Measurements from ENCODE around the gene CCDC40.

Gene CCDC40

DNA sequence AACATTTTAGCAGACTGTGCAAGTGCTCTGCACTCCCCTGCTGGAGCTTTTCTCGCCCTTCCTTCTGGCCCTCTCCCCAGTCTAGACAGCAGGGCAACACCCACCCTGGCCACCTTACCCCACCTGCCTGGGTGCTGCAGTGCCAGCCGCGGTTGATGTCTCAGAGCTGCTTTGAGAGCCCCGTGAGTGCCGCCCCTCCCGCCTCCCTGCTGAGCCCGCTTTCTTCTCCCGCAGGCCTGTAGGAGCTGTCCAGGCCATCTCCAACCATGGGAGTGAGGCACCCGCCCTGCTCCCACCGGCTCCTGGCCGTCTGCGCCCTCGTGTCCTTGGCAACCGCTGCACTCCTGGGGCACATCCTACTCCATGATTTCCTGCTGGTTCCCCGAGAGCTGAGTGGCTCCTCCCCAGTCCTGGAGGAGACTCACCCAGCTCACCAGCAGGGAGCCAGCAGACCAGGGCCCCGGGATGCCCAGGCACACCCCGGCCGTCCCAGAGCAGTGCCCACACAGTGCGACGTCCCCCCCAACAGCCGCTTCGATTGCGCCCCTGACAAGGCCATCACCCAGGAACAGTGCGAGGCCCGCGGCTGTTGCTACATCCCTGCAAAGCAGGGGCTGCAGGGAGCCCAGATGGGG is 68.0 kb downstream of the CCDC40 start:
- DNase-seq = no peak

DNA sequence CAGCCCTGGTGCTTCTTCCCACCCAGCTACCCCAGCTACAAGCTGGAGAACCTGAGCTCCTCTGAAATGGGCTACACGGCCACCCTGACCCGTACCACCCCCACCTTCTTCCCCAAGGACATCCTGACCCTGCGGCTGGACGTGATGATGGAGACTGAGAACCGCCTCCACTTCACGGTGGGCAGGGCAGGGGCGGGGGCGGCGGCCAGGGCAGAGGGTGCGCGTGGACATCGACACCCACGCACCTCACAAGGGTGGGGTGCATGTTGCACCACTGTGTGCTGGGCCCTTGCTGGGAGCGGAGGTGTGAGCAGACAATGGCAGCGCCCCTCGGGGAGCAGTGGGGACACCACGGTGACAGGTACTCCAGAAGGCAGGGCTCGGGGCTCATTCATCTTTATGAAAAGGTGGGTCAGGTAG is 68.5 kb downstream of the CCDC40 start:
- no peak for DNase-seq

DNA sequence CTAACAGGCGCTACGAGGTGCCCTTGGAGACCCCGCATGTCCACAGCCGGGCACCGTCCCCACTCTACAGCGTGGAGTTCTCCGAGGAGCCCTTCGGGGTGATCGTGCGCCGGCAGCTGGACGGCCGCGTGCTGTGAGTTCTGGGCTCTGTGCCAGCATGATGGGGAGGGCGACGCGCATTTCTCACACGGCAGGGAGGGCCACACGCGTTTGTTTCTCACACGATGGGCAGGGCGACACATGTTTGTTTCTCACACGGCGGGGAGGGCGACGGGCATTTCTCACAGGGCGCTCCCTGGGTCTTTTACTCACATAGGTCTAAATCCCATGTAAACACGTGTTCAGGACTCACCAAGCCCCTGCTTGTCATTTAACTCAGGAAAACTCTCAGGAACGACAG is 69.3 kb downstream of the CCDC40 start:
- DNase-seq = no peak

DNA sequence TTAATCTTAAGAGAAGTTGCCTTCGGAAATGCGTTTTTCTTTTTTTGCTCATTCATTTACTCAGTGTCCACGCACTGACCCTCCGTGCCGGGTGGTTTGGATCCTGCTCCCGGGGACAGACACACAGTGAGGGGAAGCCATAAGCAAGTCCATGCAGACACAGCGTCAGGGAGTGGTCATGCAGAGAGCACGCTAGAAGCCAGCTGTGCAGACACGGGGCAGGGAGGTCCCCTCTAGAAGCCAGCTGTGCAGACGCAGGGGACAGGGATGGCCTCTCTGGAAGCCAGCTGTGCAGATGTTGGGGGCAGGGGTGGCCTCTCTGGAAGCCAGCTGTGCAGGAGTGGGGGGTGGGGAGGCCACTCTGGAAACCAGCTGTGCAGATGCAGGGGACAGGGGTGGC is 69.7 kb downstream of the CCDC40 start:
- no peak for DNase-seq

DNA sequence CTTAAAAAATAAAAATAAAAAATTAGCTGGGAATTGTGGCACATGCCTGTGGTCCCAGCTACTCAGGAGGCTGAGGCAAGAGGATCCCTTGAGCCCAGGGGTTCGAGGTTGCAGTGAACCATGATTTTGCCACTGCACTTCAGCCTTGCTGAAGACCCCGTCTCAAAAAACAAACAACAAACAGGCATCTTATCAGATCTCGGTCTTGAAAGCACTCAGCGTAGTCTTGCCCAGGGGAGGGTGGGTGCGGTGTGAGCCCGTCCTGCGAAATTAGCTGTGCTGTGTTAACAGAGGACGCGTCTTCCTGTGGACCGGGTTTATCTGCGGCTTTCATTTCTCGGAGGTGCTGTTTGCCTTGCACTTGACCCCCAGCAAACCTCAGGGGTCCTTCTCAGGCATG is 70.3 kb downstream of the CCDC40 start:
- DNase-seq = no peak

DNA sequence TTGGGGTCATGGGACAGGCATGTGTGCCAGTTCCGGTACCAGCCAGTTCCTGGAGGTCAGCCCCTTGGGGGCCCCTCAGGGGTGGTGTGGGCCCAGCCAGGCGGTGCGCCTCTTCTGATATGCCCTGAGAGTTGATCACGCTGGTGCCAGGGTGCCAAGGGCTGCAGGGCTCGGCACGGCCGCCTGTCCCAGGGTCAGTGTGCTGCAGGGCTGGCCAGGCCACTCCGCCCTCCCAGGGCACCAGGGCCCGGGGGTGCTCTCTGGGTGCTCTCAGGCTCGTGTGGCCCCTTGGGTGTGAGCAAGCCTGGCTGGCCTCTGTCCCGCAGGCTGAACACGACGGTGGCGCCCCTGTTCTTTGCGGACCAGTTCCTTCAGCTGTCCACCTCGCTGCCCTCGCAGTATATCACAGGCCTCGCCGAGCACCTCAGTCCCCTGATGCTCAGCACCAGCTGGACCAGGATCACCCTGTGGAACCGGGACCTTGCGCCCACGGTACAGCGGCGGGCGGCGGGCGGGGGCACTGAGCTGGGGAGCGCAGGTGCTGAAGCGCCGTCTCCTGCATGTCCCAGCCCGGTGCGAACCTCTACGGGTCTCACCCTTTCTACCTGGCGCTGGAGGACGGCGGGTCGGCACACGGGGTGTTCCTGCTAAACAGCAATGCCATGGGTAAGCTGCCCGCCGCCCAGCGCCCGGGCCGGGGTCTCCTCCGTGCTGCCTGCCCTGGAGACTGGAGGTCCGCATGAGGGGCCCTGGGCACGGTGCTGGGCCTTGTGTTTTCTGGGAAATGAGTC is 71.0 kb downstream of the CCDC40 start:
- no peak for DNase-seq

DNA sequence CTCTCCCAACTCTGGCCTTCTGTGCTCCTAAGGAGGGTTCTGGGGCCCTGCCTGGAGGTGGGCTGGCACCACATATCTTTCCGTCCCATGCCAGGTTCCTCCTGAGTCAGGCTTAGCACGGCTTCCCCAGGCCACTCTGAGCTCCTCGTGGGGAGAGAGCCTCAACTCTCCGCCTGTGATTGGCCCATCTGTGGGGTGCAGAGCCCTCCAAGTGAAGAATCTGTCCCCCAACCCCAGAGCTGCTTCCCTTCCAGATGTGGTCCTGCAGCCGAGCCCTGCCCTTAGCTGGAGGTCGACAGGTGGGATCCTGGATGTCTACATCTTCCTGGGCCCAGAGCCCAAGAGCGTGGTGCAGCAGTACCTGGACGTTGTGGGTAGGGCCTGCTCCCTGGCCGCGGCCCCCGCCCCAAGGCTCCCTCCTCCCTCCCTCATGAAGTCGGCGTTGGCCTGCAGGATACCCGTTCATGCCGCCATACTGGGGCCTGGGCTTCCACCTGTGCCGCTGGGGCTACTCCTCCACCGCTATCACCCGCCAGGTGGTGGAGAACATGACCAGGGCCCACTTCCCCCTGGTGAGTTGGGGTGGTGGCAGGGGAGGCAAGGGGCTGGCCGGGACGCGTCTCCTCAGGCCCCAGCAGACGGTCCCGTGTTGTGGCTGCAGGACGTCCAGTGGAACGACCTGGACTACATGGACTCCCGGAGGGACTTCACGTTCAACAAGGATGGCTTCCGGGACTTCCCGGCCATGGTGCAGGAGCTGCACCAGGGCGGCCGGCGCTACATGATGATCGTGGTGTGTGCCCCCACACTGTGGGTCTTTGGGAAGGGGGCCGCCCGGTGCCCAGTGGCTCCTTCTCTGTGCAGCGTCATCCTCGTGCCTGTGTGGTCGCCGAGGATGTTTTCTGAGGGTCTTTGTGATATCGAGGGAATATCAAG is 71.9 kb downstream of the CCDC40 start:
- DNase-seq = no peak

DNA sequence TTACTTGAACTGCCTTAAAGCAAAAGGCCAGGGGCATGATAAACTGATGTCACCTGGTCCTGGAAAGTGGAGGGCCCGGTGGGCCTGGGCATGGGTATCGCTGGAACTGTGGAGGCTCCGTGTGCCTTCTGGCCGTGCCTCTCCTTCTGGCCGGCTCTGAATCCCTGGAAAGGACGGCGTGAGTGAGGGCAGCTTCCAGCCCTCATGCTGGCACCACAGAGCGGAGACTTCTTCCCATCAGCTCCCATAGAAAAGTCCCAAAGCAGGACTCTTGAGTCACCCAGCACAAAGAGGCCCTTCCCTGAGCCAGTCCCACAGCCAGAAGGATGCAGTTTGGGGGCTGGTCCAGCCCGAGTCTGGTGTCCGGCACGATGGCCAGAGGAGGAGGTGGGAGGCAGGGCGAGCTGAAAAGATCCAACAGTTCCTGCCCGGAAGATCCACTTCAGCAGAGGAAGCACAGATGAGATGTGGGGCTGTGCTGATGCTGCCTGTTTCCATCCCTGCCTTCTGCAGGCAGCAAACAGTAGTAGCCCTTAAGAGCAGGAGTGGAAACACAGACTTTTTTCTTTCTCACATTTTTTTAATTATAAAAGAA is 72.7 kb downstream of the CCDC40 start:
- DNase-seq = no peak

DNA sequence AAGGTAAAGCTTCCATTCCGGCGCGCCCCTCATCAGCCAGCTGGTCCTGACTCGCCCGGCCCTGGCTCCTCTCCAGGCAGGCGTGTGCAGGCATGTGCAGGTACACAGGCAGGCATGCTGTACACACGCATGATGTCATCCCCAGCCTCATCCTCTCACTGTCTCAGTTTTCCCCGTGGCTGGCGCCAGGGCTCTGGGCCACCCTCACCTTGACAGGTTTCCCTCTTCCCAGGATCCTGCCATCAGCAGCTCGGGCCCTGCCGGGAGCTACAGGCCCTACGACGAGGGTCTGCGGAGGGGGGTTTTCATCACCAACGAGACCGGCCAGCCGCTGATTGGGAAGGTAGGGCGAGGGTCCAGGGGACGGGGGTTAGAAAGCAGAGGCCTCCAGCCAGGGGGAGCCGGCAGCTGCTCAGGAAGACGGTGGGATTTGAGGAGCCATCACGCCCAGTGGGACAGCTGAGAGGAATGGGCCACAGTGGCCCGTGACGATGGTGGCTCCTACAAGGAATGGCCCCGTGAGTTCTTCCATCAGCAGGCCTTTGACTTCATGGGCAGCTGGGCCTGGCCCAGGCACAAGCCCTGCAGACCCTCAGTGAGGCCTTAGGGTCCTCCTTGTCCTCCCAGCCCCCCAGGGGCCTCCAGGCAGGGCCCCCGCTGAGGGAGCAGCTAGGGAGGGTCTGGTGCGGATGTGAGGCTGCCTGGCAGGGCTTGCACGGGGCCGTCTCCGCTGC is 73.4 kb downstream of the CCDC40 start:
- no peak for DNase-seq

DNA sequence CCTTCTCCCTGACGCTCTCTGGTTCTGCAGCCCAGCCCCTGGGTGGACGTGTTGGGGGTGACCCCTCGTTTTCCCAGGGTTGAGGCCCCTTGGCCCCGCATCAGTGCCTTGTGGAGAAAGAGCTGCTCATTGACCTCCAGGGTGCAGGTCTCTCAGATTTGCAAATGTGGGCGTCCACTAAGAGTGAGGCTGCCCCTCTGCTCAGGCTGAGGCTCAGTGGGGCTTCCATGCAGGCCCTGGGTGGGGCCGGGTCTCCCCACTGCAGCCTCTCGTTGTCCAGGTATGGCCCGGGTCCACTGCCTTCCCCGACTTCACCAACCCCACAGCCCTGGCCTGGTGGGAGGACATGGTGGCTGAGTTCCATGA is 74.0 kb downstream of the CCDC40 start:
- no peak for DNase-seq

DNA sequence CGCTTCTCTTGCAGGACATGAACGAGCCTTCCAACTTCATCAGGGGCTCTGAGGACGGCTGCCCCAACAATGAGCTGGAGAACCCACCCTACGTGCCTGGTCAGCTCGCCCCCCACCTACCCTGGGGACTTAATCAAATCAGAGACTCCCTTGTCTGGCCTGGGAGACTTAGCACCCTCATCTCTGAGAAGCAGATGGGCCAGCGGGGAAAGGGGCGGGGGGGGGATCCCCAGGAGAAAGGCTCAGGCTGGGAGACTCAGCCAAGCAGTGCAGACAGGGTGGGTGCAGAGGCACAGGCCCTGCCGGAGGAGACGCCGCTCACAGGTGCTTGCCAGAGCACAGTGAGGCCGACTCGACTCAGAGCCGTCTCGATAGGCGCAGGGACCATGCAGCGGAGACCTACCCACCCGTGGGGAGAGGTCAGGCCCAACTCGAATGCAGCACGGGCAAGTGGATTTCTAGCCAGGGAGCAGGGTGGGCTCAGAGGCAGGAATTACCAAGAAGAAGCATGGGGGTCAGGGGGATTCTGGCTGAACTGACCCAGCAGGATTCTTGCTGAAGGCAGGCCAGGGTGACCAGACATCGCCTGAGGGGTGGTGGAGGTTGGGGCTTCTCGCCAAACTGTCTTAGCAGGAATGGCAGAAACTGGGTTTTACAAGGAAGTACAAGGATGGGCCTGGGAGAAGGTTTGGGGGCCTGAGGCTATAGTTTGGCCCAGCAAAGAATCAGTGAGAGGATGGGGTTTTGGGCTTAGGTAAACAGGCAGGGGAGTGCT is 74.7 kb downstream of the CCDC40 start:
- no peak for DNase-seq

DNA sequence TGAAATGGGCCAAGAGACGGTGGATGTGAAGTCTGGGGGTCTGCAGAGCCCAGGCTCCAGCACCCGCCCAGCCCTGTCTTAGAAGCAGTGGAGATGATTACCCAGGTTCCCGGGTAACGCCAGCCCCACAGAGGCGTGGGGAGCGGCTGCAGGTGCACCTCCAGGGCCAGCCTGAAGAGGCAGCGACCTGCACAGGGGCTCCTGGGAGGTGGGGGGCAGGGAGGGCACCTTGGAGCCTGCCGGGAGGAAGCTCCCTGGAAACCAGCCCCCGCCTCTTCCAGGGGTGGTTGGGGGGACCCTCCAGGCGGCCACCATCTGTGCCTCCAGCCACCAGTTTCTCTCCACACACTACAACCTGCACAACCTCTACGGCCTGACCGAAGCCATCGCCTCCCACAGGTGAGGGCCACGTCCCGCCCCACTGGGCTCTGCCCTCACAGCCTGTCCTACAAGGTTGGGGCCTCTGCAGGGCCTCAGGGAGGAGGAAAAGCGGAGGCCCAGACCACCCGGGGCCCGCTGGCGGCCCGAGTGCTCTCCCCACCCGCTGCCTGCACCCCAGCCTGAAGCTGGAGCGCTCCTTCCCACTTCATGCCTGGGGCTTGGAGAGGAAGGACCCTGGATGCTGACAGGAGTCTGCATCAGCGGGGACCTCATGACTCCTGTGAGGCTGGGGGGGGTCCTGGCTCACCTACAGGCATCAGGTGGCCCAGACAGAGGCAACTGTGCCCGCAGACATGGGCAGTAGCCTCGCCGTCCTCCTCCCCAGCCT is 75.4 kb downstream of the CCDC40 start:
- DNase-seq = no peak

DNA sequence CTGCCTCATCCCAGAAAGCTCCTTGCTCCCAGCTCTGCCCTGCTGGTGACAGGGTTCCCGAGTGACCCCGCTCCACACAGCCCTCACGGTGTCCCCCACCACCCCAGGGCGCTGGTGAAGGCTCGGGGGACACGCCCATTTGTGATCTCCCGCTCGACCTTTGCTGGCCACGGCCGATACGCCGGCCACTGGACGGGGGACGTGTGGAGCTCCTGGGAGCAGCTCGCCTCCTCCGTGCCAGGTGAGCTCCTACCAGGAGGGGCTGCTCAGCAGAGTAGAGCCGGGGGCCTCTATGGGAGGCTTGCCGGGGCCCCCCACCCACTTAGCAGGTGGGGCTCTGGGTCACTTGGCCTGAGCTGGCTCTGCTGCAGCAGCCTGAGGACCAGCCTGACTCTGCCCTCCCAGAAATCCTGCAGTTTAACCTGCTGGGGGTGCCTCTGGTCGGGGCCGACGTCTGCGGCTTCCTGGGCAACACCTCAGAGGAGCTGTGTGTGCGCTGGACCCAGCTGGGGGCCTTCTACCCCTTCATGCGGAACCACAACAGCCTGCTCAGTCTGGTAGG is 76.1 kb downstream of the CCDC40 start:
- no peak for DNase-seq

DNA sequence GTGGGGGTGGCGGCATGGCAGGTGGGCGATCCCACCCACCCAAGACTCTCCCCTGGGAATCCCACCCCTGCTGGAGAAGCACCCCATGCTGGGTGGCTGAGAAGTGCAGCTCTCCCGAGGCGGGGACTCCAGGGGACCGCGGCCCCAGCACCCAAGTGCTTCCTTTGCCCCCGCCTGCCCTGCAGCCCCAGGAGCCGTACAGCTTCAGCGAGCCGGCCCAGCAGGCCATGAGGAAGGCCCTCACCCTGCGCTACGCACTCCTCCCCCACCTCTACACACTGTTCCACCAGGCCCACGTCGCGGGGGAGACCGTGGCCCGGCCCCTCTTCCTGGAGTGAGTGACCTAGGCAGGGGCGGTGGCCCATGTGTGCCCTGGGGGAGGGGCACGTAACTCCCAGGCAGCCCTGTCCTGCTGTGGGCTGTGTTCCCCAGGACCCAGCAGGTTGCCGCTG is 76.6 kb downstream of the CCDC40 start:
- DNase-seq = no peak

DNA sequence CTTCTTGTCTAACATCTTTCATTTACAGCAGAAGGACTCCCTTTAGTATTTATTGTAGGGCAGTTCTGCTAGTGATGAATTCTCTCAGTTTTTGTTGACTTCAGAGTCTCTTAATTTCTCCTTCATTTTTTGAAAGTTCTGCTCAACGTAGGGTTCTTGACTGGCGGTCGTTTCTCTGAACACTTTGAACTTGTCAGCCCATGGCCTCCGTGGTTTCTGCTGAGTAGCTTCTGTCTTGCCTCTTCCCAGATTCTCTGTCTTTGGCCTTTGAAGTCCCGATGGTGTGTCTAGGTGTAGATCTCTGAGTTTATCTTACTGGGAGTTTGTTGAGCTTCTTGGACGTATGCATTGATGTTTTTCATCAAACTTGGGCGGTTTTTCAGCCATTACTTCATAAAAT is 78.3 kb downstream of the CCDC40 start:
- DNase-seq = no peak

DNA sequence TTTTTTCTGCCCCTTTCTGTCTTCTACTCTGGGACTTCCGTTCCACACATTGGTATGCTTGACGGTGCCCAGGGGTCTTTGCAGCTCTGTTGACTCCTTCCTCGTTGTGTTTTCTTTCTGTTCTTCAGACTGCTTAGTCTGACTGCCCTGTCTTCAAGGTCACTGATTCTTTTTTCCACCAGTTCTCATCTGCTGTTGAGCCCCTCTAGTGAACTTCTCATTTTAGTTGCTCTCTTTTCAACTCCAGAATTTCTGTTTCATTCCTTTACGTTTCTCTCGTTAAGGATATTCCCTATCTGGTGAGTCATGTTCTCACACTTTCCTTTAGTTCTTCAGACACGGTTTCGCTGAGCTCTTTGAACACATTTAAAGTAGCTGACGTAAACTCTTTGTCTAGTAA is 78.7 kb downstream of the CCDC40 start:
- DNase-seq = no peak

DNA sequence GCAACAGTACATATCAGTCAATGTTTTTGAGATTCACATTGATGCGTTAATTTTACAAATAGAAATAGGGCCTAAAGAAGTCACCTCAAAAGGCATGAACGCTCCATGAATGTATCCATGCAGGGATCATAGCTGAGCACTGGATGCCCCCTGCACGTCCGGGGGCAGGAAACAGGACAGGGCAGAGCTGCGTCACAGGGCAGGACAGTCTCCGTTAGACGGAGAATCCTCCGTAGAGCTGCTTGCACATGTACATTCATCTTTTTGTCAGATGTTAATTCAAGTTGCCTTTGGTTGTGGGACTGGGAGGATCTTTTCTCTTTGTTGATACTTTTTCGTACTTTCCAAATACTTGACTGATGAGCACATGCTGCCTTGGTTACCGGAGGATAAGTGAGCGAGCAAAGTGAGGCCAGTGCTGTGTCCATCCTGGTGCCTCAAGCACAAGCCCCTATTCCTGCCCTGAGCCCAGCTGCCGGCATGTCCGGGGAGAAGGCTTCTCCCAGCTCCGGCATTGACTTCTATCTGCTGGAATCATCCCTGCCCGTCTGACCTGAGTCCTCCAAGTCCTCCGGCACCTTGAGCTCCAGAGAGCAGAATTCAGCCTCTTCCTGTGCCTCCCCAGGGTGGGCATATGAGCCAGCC is 80.0 kb downstream of the CCDC40 start:
- DNase-seq = no peak

DNA sequence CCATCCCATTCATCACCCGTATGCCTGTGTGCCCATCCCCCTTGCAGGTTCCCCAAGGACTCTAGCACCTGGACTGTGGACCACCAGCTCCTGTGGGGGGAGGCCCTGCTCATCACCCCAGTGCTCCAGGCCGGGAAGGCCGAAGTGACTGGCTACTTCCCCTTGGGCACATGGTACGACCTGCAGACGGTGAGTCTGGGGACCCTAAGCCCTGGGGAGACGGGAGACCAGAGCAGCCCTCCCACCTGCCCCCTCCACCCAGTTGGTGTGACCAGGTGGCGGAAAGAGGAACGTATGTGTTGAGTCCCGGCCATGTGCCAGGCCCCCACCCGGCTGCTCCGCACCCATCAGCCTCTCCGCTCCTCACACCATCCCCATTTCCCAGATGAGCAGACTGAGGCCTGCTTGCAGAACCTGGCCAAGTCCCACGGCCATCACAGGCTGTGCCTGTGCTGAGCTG is 80.5 kb downstream of the CCDC40 start:
- DNase-seq = peak; percentile 8

DNA sequence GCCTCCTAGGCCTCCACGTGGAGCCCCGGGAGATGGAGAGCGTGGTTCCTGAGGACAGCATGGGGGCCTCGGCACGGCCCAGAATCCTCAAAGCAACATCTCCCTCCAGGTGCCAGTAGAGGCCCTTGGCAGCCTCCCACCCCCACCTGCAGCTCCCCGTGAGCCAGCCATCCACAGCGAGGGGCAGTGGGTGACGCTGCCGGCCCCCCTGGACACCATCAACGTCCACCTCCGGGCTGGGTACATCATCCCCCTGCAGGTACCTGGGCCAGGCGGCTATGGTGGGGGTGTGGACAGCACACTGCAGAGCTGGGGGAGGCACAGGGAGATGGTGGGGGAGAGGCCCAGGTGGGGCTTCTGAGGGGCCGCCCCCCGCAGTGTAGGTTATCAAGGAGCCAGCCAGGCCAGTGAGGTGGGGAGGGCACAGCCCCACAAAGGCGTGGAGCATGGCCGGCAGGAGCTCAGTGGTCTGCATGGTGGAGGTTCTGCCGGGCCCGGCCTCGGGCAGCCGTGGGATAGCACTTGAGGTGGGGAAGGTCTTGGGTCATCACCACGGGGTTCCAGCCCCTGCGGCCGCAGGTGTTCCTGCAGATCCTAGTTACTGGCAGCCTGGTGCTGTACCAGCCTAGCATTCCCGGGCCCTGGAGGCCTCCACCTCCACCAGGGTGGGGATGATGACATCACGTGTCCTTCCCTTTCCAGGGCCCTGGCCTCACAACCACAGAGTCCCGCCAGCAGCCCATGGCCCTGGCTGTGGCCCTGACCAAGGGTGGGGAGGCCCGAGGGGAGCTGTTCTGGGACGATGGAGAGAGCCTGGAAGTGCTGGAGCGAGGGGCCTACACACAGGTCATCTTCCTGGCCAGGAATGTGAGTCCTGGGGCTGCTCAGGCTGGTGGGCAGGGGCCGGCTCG is 81.3 kb downstream of the CCDC40 start:
- DNase-seq = no peak
